RWPE1 (cell line): ENCODE data around the gene SH2B3.
"Not testable (repeated sequence)": the region's sequence is repeated elsewhere in the genome, so short reads cannot be mapped to it uniquely, and the experiment has no call there.

Experiments used
- CTCF ChIA-PET: fragments of 350-600 bp; sonication (Branson Sonifier 250); formaldehyde crosslinking; extraction: SDS; loops from one replicate; lab custom pipeline; 2021; lab: Yijun Ruan, JAX
- POLR2A ChIA-PET: fragments of 400-600 bp; formaldehyde crosslinking; extraction: SDS; loops from one replicate; lab custom pipeline; 2020; ENCODE audit warnings: antibody characterized with exemption; ENCODE audit not compliant: low non-redundant PET; lab: Yijun Ruan, JAX
- DNase-seq: peaks from one replicate; pipeline ENCODE4 v3.0.0; 2012; ENCODE audit warnings: low spot score
- H3K27ac ChIP-seq: fragments of 450-650 bp; 2 replicates; pipeline ENCODE4 v1.5.1; 2017
- CTCF ChIP-seq: fragments of 450-650 bp; conservative IDR thresholded peaks from 2 replicates; pipeline ENCODE4 v1.5.1; 2017; ENCODE audit warnings: low read depth, mild to moderate bottlenecking

The SH2B3 gene

GRCh38 chr12:111393700-111394300 lies 11.9 kb upstream of the SH2B3 start:
- DNase-seq = peak; percentile 46
- TF ChIP-seq CTCF = no peak
- ChIA-PET CTCF (interaction anchor here (1.2 kb wide), 1 partner anchor 58 kb away, joined by 3 read pairs; no protein-coding TSS in a partner anchor), POLR2A (no interaction called here)
- H3K27ac ChIP-seq = peak overlapping the region; percentile 9; the same call in 1 of the 2 replicates

- ChIA-PET POLR2A (no interaction called here), CTCF (no interaction called here)
- DNase-seq = no peak
- TF ChIP-seq CTCF = no peak
- no peak overlapping the region for H3K27ac ChIP-seq
Observed at GRCh38 chr12:111394480-111394879, 11.2 kb upstream of the SH2B3 start.

GRCh38 chr12:111395336-111396187 lies 10.2 kb upstream of the SH2B3 start:
- DNase-seq = no peak
- ChIA-PET POLR2A (no interaction called here), CTCF (interaction anchor here (0.6 to 2.4 kb wide), 7 partner anchors 27 to 800 kb away, joined by 3 to 33 read pairs (median 7); partner anchors contain the start of gene PHETA1)
- no peak overlapping the region for H3K27ac ChIP-seq
- TF ChIP-seq CTCF = no peak

GRCh38 chr12:111396271-111396670 lies 9.5 kb upstream of the SH2B3 start:
- H3K27ac ChIP-seq = peak overlapping the region; percentile 77
- POLR2A ChIA-PET, DNase-seq: not testable (repeated sequence)
- CTCF ChIA-PET = interaction anchor here (0.6 to 2.4 kb wide), 28 partner anchors 9 to 903 kb away, joined by 3 to 33 read pairs (median 4); partner anchors contain the start of gene PHETA1

- CTCF ChIA-PET = interaction anchor here (0.5 to 2.4 kb wide), 42 partner anchors 8 to 903 kb away, joined by 3 to 33 read pairs (median 4); partner anchors contain the start of gene PHETA1
- POLR2A ChIA-PET = no interaction called here
- H3K27ac ChIP-seq = peak overlapping the region; percentile 77
- TF ChIP-seq CTCF = peak; percentile 97
- peak; percentile 93 for DNase-seq
Observed at GRCh38 chr12:111396726-111397445, 8.8 kb upstream of the SH2B3 start.

GRCh38 chr12:111398530-111398929 lies 7.2 kb upstream of the SH2B3 start:
- no peak for DNase-seq
- TF ChIP-seq CTCF = no peak
- ChIA-PET POLR2A (no interaction called here), CTCF (interaction anchor here (1.1 kb wide), 1 partner anchor 53 kb away, joined by 4 read pairs; no protein-coding TSS in a partner anchor)
- H3K27ac ChIP-seq = no peak overlapping the region

- CTCF ChIA-PET, POLR2A ChIA-PET, H3K27ac ChIP-seq, DNase-seq: not testable (repeated sequence)
Observed at GRCh38 chr12:111399741-111400404, 5.8 kb upstream of the SH2B3 start.
